ENCODE results near the gene ZNF878. TPM values are rescaled to one million over a fixed set of nuclear protein-coding genes. Genes with fewer than 3 reads are reported as not detected.

Gene ZNF878
- total RNA-seq, 1 donor from 2014 or later, result not detected

DNA sequence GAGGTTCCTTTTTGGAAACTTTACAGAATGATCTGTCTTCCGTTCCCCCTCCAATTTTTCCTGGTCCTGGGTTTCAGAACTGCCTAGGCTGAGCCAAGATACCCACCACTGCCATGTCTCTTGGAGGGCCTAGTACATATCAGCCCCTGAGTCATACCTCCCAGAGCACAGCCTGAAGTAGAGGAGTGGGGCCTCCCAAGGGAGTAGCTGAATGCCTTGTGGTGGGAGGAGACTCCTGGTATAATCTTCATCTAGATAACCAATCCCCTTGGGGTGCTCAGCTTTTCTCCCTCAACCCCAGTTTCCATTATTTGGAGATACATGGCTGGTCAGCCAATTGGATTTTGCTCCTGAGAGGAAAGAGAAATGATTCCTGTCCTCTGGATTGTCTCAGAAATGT, 57.6 kb downstream of the ZNF878 start:
- peaks cover 25% of the 10 kb centered on the region for H3K9me3 Mint-ChIP-seq (ENCODE audit: unreplicated experiment)
- no peak for DNase-seq (ENCODE audit: low spot score)
- TF ChIP-seq, protein P1, sequence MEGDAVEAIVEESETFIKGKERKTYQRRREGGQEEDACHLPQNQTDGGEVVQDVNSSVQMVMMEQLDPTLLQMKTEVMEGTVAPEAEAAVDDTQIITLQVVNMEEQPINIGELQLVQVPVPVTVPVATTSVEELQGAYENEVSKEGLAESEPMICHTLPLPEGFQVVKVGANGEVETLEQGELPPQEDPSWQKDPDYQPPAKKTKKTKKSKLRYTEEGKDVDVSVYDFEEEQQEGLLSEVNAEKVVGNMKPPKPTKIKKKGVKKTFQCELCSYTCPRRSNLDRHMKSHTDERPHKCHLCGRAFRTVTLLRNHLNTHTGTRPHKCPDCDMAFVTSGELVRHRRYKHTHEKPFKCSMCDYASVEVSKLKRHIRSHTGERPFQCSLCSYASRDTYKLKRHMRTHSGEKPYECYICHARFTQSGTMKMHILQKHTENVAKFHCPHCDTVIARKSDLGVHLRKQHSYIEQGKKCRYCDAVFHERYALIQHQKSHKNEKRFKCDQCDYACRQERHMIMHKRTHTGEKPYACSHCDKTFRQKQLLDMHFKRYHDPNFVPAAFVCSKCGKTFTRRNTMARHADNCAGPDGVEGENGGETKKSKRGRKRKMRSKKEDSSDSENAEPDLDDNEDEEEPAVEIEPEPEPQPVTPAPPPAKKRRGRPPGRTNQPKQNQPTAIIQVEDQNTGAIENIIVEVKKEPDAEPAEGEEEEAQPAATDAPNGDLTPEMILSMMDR (IDR thresholded peaks at IDR 0.05; ENCODE audit: unreplicated experiment), result no peak
- no peaks in the 10 kb centered on the region for H3K36me3 Mint-ChIP-seq (ENCODE audit: low read depth, unreplicated experiment)
- no peaks in the 10 kb centered on the region for H3K4me1 Mint-ChIP-seq (ENCODE audit: unreplicated experiment)
- no peak overlapping the region for H3K4me3 Mint-ChIP-seq (ENCODE audit: unreplicated experiment)
- H3K27me3 Mint-ChIP-seq (ENCODE audit: unreplicated experiment), result no peaks in the 10 kb centered on the region
- H3K27ac Mint-ChIP-seq (ENCODE audit: unreplicated experiment), result no peak overlapping the region

Other genes starting within 250 kb of the ZNF878 start
- 0.44 TPM for gene ZNF440, start 238.7 kb downstream of the ZNF878 start, total RNA-seq (ENCODE audit: unreplicated experiment)
- gene ZNF439, start 204.2 kb downstream of the ZNF878 start, total RNA-seq (ENCODE audit: unreplicated experiment), result 0.18 TPM
- gene ZNF69, start 165.2 kb downstream of the ZNF878 start, total RNA-seq (ENCODE audit: unreplicated experiment), result not detected
- gene ZNF700, start 127.9 kb downstream of the ZNF878 start, total RNA-seq (ENCODE audit: unreplicated experiment), result 0.18 TPM
- not detected for gene ZNF763, start 87.9 kb downstream of the ZNF878 start, total RNA-seq (ENCODE audit: unreplicated experiment)
- 0.21 TPM for gene ZNF433, start 17.3 kb downstream of the ZNF878 start, total RNA-seq (ENCODE audit: unreplicated experiment)
- 0.15 TPM for gene ZNF844, start 11.8 kb upstream of the ZNF878 start, total RNA-seq (ENCODE audit: unreplicated experiment)
- 6.2 TPM for gene ZNF20, start 87.4 kb upstream of the ZNF878 start, total RNA-seq (ENCODE audit: unreplicated experiment)
- 26.7 TPM for gene ZNF625, start 103.8 kb upstream of the ZNF878 start, total RNA-seq (ENCODE audit: unreplicated experiment)
- gene ZNF136, start 110.1 kb upstream of the ZNF878 start, total RNA-seq (ENCODE audit: unreplicated experiment), result 12.4 TPM
- gene ZNF44, start 241.9 kb upstream of the ZNF878 start, total RNA-seq (ENCODE audit: unreplicated experiment), result 7.0 TPM

Data from endothelial cell (in vitro differentiated cells).